ENCODE results near the gene CDH6.

DNA sequence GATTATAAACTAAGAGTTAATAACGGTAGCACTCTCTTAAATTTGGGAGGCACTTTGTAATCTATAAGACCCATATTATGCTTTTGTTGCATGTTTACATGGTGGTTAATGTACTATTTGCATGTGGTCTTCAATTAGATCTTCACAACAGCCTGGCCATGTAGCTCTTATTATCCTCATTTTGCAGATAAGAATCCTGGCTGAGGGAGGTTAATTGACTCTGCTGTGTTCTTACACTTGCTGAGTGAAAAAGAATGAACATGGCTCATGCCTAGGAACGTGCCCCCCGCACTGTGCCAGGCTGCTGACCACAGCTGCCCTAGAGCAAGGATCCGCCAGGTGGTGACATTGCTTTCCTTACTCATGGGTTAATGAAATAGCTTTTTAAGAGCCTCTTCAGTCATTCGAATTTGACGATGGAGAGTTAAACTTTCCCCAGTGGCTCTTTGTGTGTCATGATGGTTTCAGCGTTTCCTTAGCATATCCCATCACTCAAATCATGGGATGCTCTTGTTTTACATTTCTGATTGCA, 97.9 kb downstream of the CDH6 start:
- TF ChIP-seq, protein P1, sequence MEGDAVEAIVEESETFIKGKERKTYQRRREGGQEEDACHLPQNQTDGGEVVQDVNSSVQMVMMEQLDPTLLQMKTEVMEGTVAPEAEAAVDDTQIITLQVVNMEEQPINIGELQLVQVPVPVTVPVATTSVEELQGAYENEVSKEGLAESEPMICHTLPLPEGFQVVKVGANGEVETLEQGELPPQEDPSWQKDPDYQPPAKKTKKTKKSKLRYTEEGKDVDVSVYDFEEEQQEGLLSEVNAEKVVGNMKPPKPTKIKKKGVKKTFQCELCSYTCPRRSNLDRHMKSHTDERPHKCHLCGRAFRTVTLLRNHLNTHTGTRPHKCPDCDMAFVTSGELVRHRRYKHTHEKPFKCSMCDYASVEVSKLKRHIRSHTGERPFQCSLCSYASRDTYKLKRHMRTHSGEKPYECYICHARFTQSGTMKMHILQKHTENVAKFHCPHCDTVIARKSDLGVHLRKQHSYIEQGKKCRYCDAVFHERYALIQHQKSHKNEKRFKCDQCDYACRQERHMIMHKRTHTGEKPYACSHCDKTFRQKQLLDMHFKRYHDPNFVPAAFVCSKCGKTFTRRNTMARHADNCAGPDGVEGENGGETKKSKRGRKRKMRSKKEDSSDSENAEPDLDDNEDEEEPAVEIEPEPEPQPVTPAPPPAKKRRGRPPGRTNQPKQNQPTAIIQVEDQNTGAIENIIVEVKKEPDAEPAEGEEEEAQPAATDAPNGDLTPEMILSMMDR (conservative IDR thresholded peaks at IDR 0.05; ENCODE audit: low read depth, low read length) = no peak
- TF ChIP-seq POLR2A (IDR thresholded peaks at IDR 0.05; ENCODE audit: low read depth, low read length) (no peak), CHD1 (IDR thresholded peaks at IDR 0.05; ENCODE audit: low read depth, low read length) (no peak)

Measured in IMR-90 (cell line).